ENCODE results near the gene IL32. TPM values are rescaled to one million over a fixed set of nuclear protein-coding genes. Genes with fewer than 3 reads are reported as not detected.
A peak's percentile ranks its signal among the peaks of the same experiment; 100 is the strongest.

Gene IL32
- polyA plus RNA-seq, 3 donors, result 0.53 to 8.0 (median 5.6) TPM

- Mint-ChIP-seq H3K27ac (peak overlapping the region; percentile 62 to 99 (median 95)), H3K9me3 (peaks cover 0 to 8% (median 0%) of the 10 kb centered on the region in 7 donors), H3K4me1 (peaks cover 54% of the 10 kb centered on the region), H3K36me3 (peaks cover 3 to 6% of the 10 kb centered on the region in 2 donors), H3K27me3 (ENCODE audit: low read depth in 3 of 3) (peaks cover 22 to 30% (median 24%) of the 10 kb centered on the region in 3 donors), H3K4me3 (peak overlapping the region; percentile 88 to 96)
- H3K27me3 ChIP-seq (ENCODE audit: control insufficient read depth in 2 of 2, insufficient read depth in 2 of 2, low read length in 2 of 2), result peaks cover 0 to 20% of the 10 kb centered on the region in 2 donors
- whole genome bisulfite sequencing (ENCODE audit: insufficient coverage), result under 1% methylated on average over 46 of the region's 57 CpGs
- no peak for TF ChIP-seq CTCF (IDR thresholded peaks at IDR 0.05)
- peak overlapping the region; percentile 59 for H3K9ac ChIP-seq (ENCODE audit: insufficient read depth, low read length, poor library complexity, severe bottlenecking)
- peak overlapping the region; percentile 69 for H2AFZ ChIP-seq (ENCODE audit: insufficient read depth, low read depth, low read length, poor library complexity, severe bottlenecking)
- intact Hi-C loops (cut with micrococcal nuclease), result loop anchor here (2.0 to 10.0 kb wide), 5 partner anchors 14 to 1251 kb away; partner anchors contain the start of genes ELOB (in 1 of the 2), PAQR4 (in 1 of the 2) and TFAP4 (in 1 of the 2)
- H3K4me2 ChIP-seq (replicated peaks; ENCODE audit: extremely low read depth, low read length, poor library complexity, severe bottlenecking), result peak overlapping the region; percentile 99
- peak; percentile 63 to 76 (median 76) for DNase-seq
- peaks cover 48% of the 10 kb centered on the region for H4K20me1 ChIP-seq (ENCODE audit: insufficient read depth, low read length)
- peaks cover 4 to 5% of the 10 kb centered on the region in 2 donors for H3K36me3 ChIP-seq (replicated peaks in 1 of 2; ENCODE audit: control insufficient read depth in 1 of 2, insufficient read depth in 2 of 2, low read length in 2 of 2)
- H3K27ac ChIP-seq (ENCODE audit: low read depth in 1 of 2, low read length in 2 of 2), result peak overlapping the region; percentile 36 to 96
- H3K79me2 ChIP-seq (ENCODE audit: insufficient read depth, low read length), result no peaks in the 10 kb centered on the region
- no peaks in the 10 kb centered on the region for H3K9me3 ChIP-seq (replicated peaks in 1 of 2; ENCODE audit: control insufficient read depth in 1 of 2, insufficient read depth in 1 of 2, low read length in 2 of 2)
- peaks cover 62 to 64% of the 10 kb centered on the region in 2 donors for H3K4me1 ChIP-seq (ENCODE audit: control insufficient read depth in 1 of 2, insufficient read depth in 2 of 2, low read length in 2 of 2)
- H3K4me3 ChIP-seq (replicated peaks in 1 of 3; ENCODE audit: low read depth in 2 of 3, low read length in 3 of 3), result peak overlapping the region; percentile 47 to 91 (median 60)
These were observed 44.6 kb upstream of the IL32 start for GRCh38 chr16:3020604-3021448.

- Histone ChIP-seq H3K79me2 (ENCODE audit: insufficient read depth, low read length) (no peaks in the 10 kb centered on the region), H3K4me2 (replicated peaks; ENCODE audit: extremely low read depth, low read length, poor library complexity, severe bottlenecking) (peak overlapping the region; percentile 99), H3K27ac (ENCODE audit: low read depth in 1 of 2, low read length in 2 of 2) (peak overlapping the region; percentile 18 to 96), H3K9ac (ENCODE audit: insufficient read depth, low read length, poor library complexity, severe bottlenecking) (peak overlapping the region; percentile 59), H2AFZ (ENCODE audit: insufficient read depth, low read depth, low read length, poor library complexity, severe bottlenecking) (peak overlapping the region; percentile 48), H3K36me3 (replicated peaks in 1 of 2; ENCODE audit: control insufficient read depth in 1 of 2, insufficient read depth in 2 of 2, low read length in 2 of 2) (peaks cover 12 to 13% of the 10 kb centered on the region in 2 donors), H3K27me3 (ENCODE audit: control insufficient read depth in 2 of 2, insufficient read depth in 2 of 2, low read length in 2 of 2) (peaks cover 0 to 20% of the 10 kb centered on the region in 2 donors), H4K20me1 (ENCODE audit: insufficient read depth, low read length) (peaks cover 56% of the 10 kb centered on the region), H3K4me1 (ENCODE audit: control insufficient read depth in 1 of 2, insufficient read depth in 2 of 2, low read length in 2 of 2) (peaks cover 62 to 64% of the 10 kb centered on the region in 2 donors), H3K9me3 (replicated peaks in 1 of 2; ENCODE audit: control insufficient read depth in 1 of 2, insufficient read depth in 1 of 2, low read length in 2 of 2) (no peaks in the 10 kb centered on the region), H3K4me3 (replicated peaks in 1 of 3; ENCODE audit: low read depth in 2 of 3, low read length in 3 of 3) (peak overlapping the region; percentile 47 to 91 (median 60))
- peak overlapping the region; percentile 87 to 99 (median 95) for H3K27ac Mint-ChIP-seq
- peaks cover 22 to 26% (median 22%) of the 10 kb centered on the region in 3 donors for H3K27me3 Mint-ChIP-seq (ENCODE audit: low read depth in 3 of 3)
- intact Hi-C loops (cut with micrococcal nuclease), result loop anchor here (2.0 to 10.0 kb wide), 5 partner anchors 15 to 1251 kb away; partner anchors contain the start of genes ELOB (in 1 of the 2), PAQR4 (in 1 of the 2) and TFAP4 (in 1 of the 2)
- peaks cover 0 to 8% (median 0%) of the 10 kb centered on the region in 7 donors for H3K9me3 Mint-ChIP-seq
- H3K36me3 Mint-ChIP-seq, result peaks cover 11 to 14% of the 10 kb centered on the region in 2 donors
- peak overlapping the region; percentile 88 to 96 for H3K4me3 Mint-ChIP-seq
- TF ChIP-seq CTCF (IDR thresholded peaks at IDR 0.05), result no peak
- WGBS (ENCODE audit: insufficient coverage), result 4% methylated on average over 21 of the region's 25 CpGs
- H3K4me1 Mint-ChIP-seq, result peaks cover 55% of the 10 kb centered on the region
- DNase-seq, result peak; percentile 75 to 88 (median 83)
These were observed 43.8 kb upstream of the IL32 start for GRCh38 chr16:3021449-3022207.
